BE2C (cell line): ENCODE data around the gene ENPEP.

Source experiments
- DNase-seq: peaks from one replicate; pipeline ENCODE4 v3.0.0-alpha.2; 2020
- H3K27me3 ChIP-seq: fragments of 250-450 bp; sonication (Bioruptor Pico); 2 replicates; pipeline ENCODE4 v1.5.1; 2020; ENCODE audit warnings: mild to moderate bottlenecking
- H3K36me3 ChIP-seq: fragments of 250-450 bp; sonication (Bioruptor Pico); 2 replicates; pipeline ENCODE4 v1.5.1; 2020; ENCODE audit warnings: mild to moderate bottlenecking
- H3K4me1 ChIP-seq: fragments of 250-450 bp; sonication (Bioruptor Pico); 2 replicates; pipeline ENCODE4 v1.5.1; 2020
- H3K4me3 ChIP-seq: 2 replicates; pipeline ENCODE4 v1.5.1; 2011; ENCODE audit warnings: low read depth, low read length
- H3K9me3 ChIP-seq: fragments of 250-450 bp; sonication (Bioruptor Pico); 2 replicates; pipeline ENCODE4 v1.5.1; 2020
- TF ChIP-seq, protein P1 (sequence below): IDR thresholded peaks from 2 replicates; pipeline ENCODE4 v1.5.1; 2012; ENCODE audit warnings: mild to moderate bottlenecking, low read depth, low read length

Gene ENPEP

DNA sequence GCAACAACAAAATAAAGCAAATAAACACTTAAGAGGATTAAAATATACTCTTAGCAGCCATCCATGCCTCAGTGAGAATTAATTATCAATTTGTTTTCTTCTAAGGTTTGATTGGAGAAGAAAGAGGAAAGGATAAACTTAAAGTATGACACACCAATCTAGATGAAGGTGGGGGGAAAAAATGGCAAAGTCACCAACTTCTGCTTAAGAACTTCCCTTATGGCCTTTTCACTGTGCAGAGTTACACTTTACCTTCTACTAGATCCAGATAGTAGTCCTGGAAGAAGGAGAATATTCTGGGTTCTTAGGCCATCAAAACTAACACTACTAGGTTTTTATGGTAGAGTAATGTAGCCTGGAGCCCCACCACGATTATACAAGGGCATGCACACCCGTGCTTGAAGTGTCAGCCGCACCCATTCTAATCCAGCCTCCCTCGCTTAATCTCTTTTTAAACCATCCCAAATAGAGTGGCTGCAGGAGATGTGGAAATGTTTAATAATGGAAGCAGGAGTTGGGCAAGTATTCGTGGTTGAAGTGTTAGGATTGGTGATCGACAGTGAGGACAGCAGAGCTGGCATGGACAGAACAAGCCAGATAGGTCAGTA, 14.1 kb downstream of the ENPEP start:
- TF ChIP-seq, protein P1, sequence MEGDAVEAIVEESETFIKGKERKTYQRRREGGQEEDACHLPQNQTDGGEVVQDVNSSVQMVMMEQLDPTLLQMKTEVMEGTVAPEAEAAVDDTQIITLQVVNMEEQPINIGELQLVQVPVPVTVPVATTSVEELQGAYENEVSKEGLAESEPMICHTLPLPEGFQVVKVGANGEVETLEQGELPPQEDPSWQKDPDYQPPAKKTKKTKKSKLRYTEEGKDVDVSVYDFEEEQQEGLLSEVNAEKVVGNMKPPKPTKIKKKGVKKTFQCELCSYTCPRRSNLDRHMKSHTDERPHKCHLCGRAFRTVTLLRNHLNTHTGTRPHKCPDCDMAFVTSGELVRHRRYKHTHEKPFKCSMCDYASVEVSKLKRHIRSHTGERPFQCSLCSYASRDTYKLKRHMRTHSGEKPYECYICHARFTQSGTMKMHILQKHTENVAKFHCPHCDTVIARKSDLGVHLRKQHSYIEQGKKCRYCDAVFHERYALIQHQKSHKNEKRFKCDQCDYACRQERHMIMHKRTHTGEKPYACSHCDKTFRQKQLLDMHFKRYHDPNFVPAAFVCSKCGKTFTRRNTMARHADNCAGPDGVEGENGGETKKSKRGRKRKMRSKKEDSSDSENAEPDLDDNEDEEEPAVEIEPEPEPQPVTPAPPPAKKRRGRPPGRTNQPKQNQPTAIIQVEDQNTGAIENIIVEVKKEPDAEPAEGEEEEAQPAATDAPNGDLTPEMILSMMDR, result no peak

DNA sequence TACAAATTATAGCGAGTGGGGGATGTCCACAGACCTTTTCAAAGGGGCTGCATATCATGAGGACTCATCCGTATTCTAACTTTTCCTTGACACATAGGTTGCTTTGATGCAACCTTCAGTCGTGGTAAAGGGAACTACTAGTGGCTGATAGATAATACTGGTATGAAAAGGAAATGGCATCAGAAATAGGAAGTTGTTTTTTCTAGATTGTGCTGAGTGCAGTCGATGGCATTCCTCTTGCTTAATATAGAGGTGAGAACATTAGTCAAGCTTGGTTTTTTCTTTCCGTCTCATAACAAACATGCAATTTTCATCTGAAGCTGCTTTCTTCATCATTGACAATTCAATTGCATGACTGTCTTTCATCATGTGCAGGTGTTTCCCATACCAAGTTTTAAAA, 16.6 kb downstream of the ENPEP start:
- no peaks in the 10 kb centered on the region for H3K4me1 ChIP-seq

More for the DNA sequence above, 14.1 kb downstream of the ENPEP start:
- no peaks in the 10 kb centered on the region for H3K4me1 ChIP-seq
- H3K9me3 ChIP-seq, result no peaks in the 10 kb centered on the region
- no peaks in the 10 kb centered on the region for H3K36me3 ChIP-seq
- H3K27me3 ChIP-seq, result no peaks in the 10 kb centered on the region
- DNase-seq, result no peak
- no peak overlapping the region for H3K4me3 ChIP-seq

DNA sequence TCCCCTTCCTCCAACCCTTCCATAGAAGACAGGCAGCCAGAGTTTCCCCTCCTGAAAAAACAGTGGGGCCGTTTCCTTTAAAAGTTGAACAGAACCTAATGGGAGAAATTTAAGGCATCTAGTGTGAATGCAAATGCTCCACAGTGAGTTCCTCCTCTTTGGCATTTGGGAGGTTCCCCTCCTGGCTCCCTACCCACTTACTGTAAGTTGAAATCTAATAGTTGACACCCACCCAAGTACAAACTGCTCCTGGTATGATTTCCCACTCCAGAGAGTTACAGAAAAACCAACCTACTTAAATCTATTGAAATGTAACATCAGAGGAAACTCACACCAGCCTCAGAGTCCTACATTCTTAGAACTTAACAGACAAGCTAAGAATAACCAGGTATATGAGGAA, 17.6 kb downstream of the ENPEP start:
- H3K4me1 ChIP-seq, result no peaks in the 10 kb centered on the region
- no peak for DNase-seq
- no peaks in the 10 kb centered on the region for H3K9me3 ChIP-seq
- H3K4me3 ChIP-seq, result no peak overlapping the region
- no peaks in the 10 kb centered on the region for H3K27me3 ChIP-seq
- no peaks in the 10 kb centered on the region for H3K36me3 ChIP-seq
- TF ChIP-seq, protein P1, result no peak

More for the DNA sequence above, 16.6 kb downstream of the ENPEP start:
- Histone ChIP-seq H3K27me3 (no peaks in the 10 kb centered on the region), H3K9me3 (no peaks in the 10 kb centered on the region), H3K4me3 (no peak overlapping the region), H3K36me3 (no peaks in the 10 kb centered on the region)
- TF ChIP-seq, protein P1, result no peak
- DNase-seq, result no peak

DNA sequence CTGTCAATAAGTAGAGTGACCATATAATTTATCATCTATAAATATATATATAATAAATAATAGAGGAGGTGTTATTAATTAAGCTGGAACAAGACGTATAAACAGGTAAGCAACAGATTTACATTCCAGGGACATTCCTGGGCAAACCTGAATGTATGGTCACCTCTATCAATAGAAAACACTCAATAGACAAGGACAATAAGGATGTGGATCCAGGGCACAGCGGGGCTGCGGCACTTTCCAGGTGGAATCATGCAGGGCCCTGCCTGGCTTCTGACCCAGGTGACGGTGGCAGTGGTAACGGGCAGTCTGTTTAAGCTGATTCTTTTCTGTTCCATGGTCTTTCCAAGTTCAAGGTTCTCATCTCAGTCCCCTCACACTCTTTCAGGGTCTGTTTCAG, 22.5 kb downstream of the ENPEP start:
- no peaks in the 10 kb centered on the region for H3K36me3 ChIP-seq
- no peaks in the 10 kb centered on the region for H3K27me3 ChIP-seq
- no peaks in the 10 kb centered on the region for H3K9me3 ChIP-seq
- no peak for DNase-seq
- TF ChIP-seq, protein P1, result no peak
- no peaks in the 10 kb centered on the region for H3K4me1 ChIP-seq
- no peak overlapping the region for H3K4me3 ChIP-seq

DNA sequence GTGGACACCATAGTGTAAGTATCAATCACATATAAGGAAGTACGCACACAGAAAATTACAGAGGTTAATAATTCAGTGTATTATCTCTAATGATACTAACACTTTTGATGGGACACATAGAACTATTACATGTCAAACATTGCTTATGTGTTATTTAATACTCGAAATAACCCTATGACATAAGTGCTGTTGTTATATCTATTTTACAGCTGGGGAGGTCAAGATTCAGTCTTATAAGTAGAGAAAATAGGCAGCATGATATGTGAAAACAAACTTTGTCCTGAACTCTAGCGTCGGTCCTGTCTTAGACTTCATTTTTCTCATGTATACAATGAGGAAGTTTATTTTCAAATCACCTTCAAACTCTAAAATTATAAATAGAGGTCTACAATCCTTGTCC, 23.2 kb downstream of the ENPEP start:
- no peaks in the 10 kb centered on the region for H3K4me1 ChIP-seq
- H3K9me3 ChIP-seq, result no peaks in the 10 kb centered on the region
- TF ChIP-seq, protein P1, result no peak
- no peak overlapping the region for H3K4me3 ChIP-seq
- H3K36me3 ChIP-seq, result no peaks in the 10 kb centered on the region
- no peaks in the 10 kb centered on the region for H3K27me3 ChIP-seq
- DNase-seq, result no peak

DNA sequence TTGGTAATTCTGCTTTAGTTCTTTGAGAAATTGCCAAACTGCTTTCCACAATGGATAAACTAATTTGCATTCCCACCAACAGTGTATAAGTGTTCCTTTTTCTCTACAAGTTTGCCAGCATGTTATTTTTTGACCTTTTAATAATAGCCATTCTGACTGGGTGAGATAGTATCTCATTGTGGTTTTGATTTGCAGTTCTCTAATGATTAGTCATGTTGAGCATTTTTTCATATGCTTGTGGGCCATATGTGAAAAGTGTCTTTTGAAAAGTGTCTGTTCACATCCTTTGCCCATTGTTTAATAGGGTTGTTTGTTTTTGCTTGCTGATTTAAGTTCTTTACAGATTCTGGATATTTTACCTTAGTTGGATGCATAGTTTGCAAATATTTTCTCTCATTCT, 25.9 kb downstream of the ENPEP start:
- DNase-seq, result no peak
- H3K9me3 ChIP-seq, result no peaks in the 10 kb centered on the region
- H3K27me3 ChIP-seq, result no peaks in the 10 kb centered on the region; the same call in 1 of the 2 replicates
- no peaks in the 10 kb centered on the region for H3K4me1 ChIP-seq
- no peaks in the 10 kb centered on the region for H3K36me3 ChIP-seq
- H3K4me3 ChIP-seq, result no peak overlapping the region
- TF ChIP-seq, protein P1, result no peak
